Heart left ventricle (tissue), 13 donors: ENCODE data around the gene SLC35F1.

ENCODE experiments used
- POLR2A ChIP-seq, 2 donors: fragments of 450-650 bp; IDR thresholded peaks; one replicate each; pipeline ENCODE4 v1.6.1; 2017; ENCODE audit warnings: antibody characterized with exemption in 2 of 2, mild to moderate bottlenecking in 2 of 2, moderate library complexity in 2 of 2
- TF ChIP-seq, protein P1 (sequence below), 12 donors: fragments of 200-600 bp; sonication (generic) in 4 of 12; IDR thresholded peaks; one replicate each; pipeline versions ENCODE4 v1.5.0 to v1.8.0; 2018 to 2022; ENCODE audit warnings: antibody characterized with exemption in 12 of 12, mild to moderate bottlenecking in 5 of 12
- donor health status: ischemic (EF 13 %, LVEDD 7.1; RV severe dilation, severe dysfunction).
- donor health status: DM: no; HTN: yes; CAD: no.
- donor health status: DM: no; HTN: no; CAD: no.
- donor health status: ischemic (EF 25% LVEDD 6.9; RV normal size, moderate dysfunction).
- donor health status: ischemic (EF 25% LVEDD 5.7; RV mildly dilated, moderate dysfunction).
- donor health status: ischemic (EF 35%, LVEDD 5.7; RV mildly dilated, moderate dysfunction).
- donor health status: nonischemic (EF 11% LVEDD 7.7; RV severe dilation, severe dysfunction).
- donor health status: DM: yes; HTN: yes; CAD: no.
- donor health status: PGD.
- donor health status: ischemic (EF 29% LVEDD 5.4; RV normal size, mild dysfunction).
- donor health status: nonischemic (EF 23%, LVEDD 6.1; RV moderate dilation, normal function).

DNA sequence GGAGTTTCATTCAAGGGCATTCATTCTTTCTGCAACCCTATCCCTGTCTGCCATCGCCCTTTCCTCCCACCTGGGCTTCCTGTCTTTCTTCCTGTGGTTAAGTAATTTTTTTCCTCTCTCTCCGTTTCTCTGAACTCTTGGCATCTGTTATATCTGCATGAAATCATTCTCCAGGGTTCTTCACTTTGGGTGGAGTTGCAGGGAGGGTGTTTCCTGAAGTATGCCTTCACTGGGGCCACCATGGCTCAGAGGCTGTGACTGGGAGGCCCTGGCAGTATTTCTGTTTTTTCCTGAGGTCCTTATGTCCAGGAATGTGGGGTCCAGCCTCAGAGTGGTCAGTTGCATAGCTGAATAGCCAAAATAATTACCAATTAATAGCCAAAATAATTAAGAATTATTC is 137.2 kb downstream of the SLC35F1 start:
- TF ChIP-seq POLR2A (IDR thresholded peaks at IDR 0.05), result no peak
- TF ChIP-seq, protein P1, sequence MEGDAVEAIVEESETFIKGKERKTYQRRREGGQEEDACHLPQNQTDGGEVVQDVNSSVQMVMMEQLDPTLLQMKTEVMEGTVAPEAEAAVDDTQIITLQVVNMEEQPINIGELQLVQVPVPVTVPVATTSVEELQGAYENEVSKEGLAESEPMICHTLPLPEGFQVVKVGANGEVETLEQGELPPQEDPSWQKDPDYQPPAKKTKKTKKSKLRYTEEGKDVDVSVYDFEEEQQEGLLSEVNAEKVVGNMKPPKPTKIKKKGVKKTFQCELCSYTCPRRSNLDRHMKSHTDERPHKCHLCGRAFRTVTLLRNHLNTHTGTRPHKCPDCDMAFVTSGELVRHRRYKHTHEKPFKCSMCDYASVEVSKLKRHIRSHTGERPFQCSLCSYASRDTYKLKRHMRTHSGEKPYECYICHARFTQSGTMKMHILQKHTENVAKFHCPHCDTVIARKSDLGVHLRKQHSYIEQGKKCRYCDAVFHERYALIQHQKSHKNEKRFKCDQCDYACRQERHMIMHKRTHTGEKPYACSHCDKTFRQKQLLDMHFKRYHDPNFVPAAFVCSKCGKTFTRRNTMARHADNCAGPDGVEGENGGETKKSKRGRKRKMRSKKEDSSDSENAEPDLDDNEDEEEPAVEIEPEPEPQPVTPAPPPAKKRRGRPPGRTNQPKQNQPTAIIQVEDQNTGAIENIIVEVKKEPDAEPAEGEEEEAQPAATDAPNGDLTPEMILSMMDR (IDR thresholded peaks at IDR 0.05), result no peak
